Stimulated activated CD8-positive, alpha-beta memory T cell treated with anti-CD3 and anti-CD28 coated beads, Interleukin-7, amount 100 ng/mL, for 48 hours (primary cell): ENCODE results near the gene IGF2R.

Source experiments
- DNase-seq, 2 donors: peaks; one replicate each; pipeline ENCODE4 v3.0.0-alpha.2; 2020; ENCODE audit warnings: low read depth in 1 of 2; ENCODE audit errors: extremely low read depth in 1 of 2

IGF2R gene

GRCh38 chr6:160040527-160041264 is 71.8 kb downstream of the IGF2R start:
- DNase-seq = no peak

- DNase-seq = no peak
These were observed 72.7 kb downstream of the IGF2R start for GRCh38 chr6:160041608-160042007.

- no peak for DNase-seq
These were observed 73.3 kb downstream of the IGF2R start for GRCh38 chr6:160042014-160042773.

GRCh38 chr6:160042788-160043301 is 74.0 kb downstream of the IGF2R start:
- DNase-seq = no peak

- DNase-seq = no peak
These were observed 74.9 kb downstream of the IGF2R start for GRCh38 chr6:160043784-160044183.

GRCh38 chr6:160044687-160045086 is 75.8 kb downstream of the IGF2R start:
- no peak for DNase-seq

- no peak for DNase-seq
These were observed 79.6 kb downstream of the IGF2R start for GRCh38 chr6:160048471-160048870.

GRCh38 chr6:160049346-160049745 is 80.5 kb downstream of the IGF2R start:
- DNase-seq = no peak

GRCh38 chr6:160050022-160050421 is 81.1 kb downstream of the IGF2R start:
- no peak for DNase-seq

GRCh38 chr6:160051390-160051789 is 82.5 kb downstream of the IGF2R start:
- DNase-seq = no peak

- DNase-seq = no peak
These were observed 85.4 kb downstream of the IGF2R start for GRCh38 chr6:160054271-160054670.

GRCh38 chr6:160054913-160055312 is 86.0 kb downstream of the IGF2R start:
- no peak for DNase-seq

GRCh38 chr6:160055378-160055777 is 86.5 kb downstream of the IGF2R start:
- no peak for DNase-seq

GRCh38 chr6:160055813-160056212 is 86.9 kb downstream of the IGF2R start:
- DNase-seq = no peak

GRCh38 chr6:160057080-160057479 is 88.2 kb downstream of the IGF2R start:
- DNase-seq = no peak

- DNase-seq = no peak
These were observed 89.8 kb downstream of the IGF2R start for GRCh38 chr6:160058603-160059215.

- DNase-seq = no peak
These were observed 91.3 kb downstream of the IGF2R start for GRCh38 chr6:160060221-160060620.

GRCh38 chr6:160060920-160061447 is 92.1 kb downstream of the IGF2R start:
- no peak for DNase-seq

GRCh38 chr6:160063771-160064413 is 95.0 kb downstream of the IGF2R start:
- DNase-seq = no peak

- DNase-seq = no peak
These were observed 96.3 kb downstream of the IGF2R start for GRCh38 chr6:160065200-160065599.

- no peak for DNase-seq
These were observed 98.7 kb downstream of the IGF2R start for GRCh38 chr6:160067564-160067963.
